GM18505 (cell line): ENCODE results near the gene FUCA2.
"Not testable (repeated sequence)": the region's sequence is repeated elsewhere in the genome, so short reads cannot be mapped to it uniquely, and the experiment has no call there.

Experiments used
- ATAC-seq: cut with Tn5 transposase; IDR thresholded peaks from one replicate; pipeline ENCODE4 v1.9.1; 2021; ENCODE audit not compliant: unreplicated experiment
- POLR2A ChIP-seq: IDR thresholded peaks from 4 replicates; pipeline ENCODE4 v1.6.1; 2011; ENCODE audit warnings: borderline replicate concordance; ENCODE audit not compliant: insufficient read depth, insufficient read length; ENCODE audit errors: extremely low read depth

The FUCA2 gene

DNA sequence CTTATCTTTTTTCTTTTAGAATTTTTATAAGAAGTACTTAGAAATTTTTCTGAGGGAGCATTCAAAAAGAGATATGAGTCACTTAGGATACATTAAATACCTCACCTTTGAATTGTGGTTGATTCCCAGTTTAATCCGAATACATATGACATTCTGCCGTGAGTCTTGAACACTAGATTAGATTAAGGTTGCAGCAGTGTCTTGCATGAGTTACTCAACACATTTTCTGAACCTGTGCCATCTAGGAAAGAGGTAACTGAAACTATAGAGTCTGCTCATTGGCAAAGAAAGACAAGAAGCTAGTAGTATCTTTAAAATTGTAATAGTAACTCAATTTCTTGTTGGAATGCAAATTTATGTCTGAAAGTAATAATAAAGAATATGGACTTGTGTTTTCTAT, 46.0 kb downstream of the FUCA2 start:
- ATAC-seq: no peak
- no peak for TF ChIP-seq POLR2A

- TF ChIP-seq POLR2A: no peak
- ATAC-seq: no peak
These were observed 53.8 kb downstream of the FUCA2 start for GRCh38 chr6:143457563-143458359.

DNA sequence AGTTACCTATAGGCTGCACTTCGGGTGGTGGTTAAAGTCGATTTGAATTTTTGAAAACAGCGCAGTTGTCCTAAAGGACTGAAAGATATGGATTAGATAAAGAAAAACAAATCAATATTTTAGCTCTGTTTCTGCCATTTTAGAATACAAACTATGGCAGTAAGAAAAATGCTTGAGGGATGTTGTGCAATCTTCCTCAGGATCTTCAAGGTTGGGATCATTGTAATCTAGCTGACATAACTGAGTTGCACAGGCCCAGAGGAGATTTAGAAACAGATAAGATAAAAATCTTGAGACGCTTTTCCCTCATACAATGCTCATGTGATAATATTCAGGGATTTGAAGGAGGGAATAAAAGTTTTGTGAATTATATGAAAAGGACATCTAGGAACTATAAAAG, 60.0 kb downstream of the FUCA2 start:
- no peak for TF ChIP-seq POLR2A
- ATAC-seq: no peak

DNA sequence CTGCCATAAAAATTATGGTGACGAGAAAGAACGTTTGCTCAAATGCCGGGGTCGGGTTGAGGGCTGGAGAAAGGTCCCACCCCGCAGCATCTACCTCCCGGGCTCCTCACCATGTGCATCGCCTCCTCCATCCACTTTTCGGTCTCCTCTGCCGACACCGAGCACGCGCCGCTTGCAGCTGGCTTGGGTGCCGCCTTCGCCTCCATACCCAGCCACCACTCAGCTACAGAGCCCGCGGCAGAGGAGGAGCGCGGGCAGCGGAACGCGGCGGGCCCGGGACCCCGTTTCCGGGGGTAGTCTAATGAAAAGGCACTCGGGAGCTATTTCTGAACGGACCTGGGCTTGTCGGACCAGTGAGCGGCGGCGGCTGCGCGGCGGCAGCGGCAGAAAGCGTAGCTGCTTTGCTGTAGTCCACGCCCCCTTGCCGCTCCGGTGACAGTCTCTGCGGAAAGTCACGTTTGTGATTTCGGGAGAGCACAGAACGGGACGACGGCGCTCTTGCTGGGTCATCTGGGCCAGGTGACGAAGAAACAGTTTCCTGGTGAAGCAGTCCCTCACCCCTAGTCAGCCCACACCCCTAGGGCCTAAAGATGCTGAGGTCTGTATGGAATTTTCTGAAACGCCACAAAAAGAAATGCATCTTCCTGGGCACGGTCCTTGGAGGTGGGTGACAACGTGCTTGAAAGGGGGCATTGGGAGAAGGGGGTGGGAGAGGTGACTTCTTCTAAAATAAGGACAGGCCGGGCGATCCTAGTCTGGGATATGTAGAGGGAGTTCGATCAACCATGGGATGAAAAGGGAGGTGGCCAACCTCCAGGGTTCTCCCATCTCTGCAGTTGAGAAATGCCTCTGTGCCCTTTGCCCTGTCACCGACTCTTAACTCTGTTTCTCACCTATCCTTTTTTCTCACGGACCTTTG, 60.8 kb downstream of the FUCA2 start, which contains the start of the genes ADAT2 and PEX3:
TSS of gene ADAT2 (minus strand) at position 243 of the 919 bp plus-strand sequence. CDS start at position 206, 37 bp downstream.
TSS of gene PEX3 (plus strand) at position 353 of the 919 bp plus-strand sequence. CDS start at position 591, 238 bp downstream.
- ATAC-seq: peak; percentile 98
- TF ChIP-seq POLR2A: peak; percentile 79

DNA sequence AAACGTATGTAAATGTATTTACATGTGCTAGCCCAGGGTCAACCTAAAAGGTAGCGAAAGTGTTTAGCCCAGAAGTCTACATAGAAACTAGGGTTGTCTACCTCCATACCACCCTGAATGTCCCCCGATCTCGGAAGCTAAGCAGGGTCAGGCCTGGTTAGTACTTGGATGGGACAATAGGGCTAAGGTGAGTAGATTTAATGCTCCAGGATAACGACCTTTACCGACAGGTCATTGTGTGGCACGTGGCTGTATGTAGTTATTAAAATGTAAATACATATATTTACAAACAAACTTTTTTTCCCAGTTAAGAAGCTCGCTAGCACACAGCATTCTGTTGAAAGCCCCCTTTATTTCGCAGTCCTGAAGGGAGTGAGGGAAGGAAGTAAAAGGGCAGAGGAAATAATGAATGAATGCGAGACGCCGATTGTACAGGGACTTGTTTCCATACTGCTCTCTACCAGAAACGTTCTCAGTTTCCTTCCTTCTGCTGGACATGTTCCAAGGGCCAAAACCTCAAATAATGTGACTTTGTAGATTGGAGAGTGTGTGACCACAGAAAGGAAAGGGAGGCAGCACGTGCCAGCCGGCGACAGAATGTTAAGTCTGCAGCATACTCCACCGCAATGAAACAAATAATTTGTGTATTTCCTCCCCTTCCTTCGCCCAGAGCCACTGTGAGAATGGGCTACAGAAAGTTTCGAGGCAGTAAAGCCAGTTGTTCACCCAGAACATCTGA, 61.6 kb downstream of the FUCA2 start:
- TF ChIP-seq POLR2A: no peak

DNA sequence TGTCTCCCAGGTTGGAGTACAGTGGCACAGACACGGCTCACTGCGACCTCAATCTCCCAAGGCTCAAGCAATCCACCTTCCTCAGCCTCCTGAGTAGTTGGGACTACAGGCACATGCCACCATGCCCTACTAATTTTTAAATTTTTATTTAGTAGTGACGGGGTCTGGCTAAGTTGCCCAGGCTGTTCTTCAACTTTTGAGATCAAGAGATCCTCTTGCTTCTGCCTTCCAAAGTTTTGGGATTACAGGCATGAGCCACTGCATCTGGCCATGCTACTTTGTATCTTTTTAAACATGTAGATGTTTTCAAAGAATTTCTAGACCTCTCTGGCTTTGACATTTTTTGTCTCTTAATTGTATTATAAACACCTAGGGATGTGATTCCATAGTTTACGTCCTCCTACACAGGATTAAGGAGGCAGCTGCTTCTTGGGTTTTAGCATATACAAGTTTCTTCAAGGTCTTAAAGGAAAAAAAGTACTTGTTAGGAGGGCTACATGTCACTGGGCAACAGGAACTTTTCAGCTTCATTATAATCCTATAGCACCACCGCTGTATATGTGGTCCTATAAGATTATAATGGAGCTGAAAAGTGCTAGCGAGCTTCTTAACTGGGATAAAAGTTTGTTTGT, 62.3 kb downstream of the FUCA2 start:
- no peak for TF ChIP-seq POLR2A
- no peak for ATAC-seq

More for the DNA sequence above, 61.6 kb downstream of the FUCA2 start:
- ATAC-seq: peak; percentile 7

- ATAC-seq: not testable (repeated sequence)
These were observed 63.7 kb downstream of the FUCA2 start for GRCh38 chr6:143447865-143448264.
